IMR-90 (cell line): ENCODE data around the gene MMP23B. TPM values are rescaled to one million over a fixed set of nuclear protein-coding genes. Genes with fewer than 3 reads are reported as not detected.

Source experiments
- ATAC-seq: fragments of 200-7000 bp; cut with Tn5 transposase; 2 replicates; pipeline ENCODE4 v1.9.1; 2020; ENCODE audit warnings: low read depth, mild to moderate bottlenecking, moderate library complexity
- BruUV-seq: library from RNA; stranded (reverse); fragments of 400-500 nt; replicated peaks from 2 replicates; lab custom pipeline; 2021; lab: Mats Ljungman, UMichigan
- CTCF ChIA-PET: fragments of 300-600 bp; formaldehyde crosslinking; extraction: SDS; loops from one replicate; lab custom pipeline; 2021; ENCODE audit warnings: antibody characterized with exemption; lab: Yijun Ruan, JAX
- POLR2A ChIA-PET: fragments of 300-600 bp; sonication (Branson Sonifier 250); formaldehyde crosslinking; loops from one replicate; lab custom pipeline; 2022; ENCODE audit warnings: antibody characterized with exemption; ENCODE audit not compliant: unreplicated experiment; lab: Charles Lee
- DNase-seq: peaks from one replicate; pipeline ENCODE4 v3.0.0; 2013
- H2AFZ ChIP-seq: replicated peaks from 2 replicates; pipeline ENCODE3; 2013; ENCODE audit warnings: low read length, mild to moderate bottlenecking; ENCODE audit not compliant: poor library complexity
- H2AK5ac ChIP-seq: 2 replicates; pipeline ENCODE4 v1.6.1; 2013; ENCODE audit warnings: low read depth, low read length, inconsistent platforms
- H2AK9ac ChIP-seq: replicated peaks from 2 replicates; pipeline ENCODE3; 2013; ENCODE audit warnings: mild to moderate bottlenecking, low read depth, low read length, moderate library complexity; ENCODE audit not compliant: poor library complexity
- H2BK120ac ChIP-seq: 2 replicates; pipeline ENCODE4 v1.6.1; 2013; ENCODE audit warnings: low read depth, low read length, inconsistent platforms
- H2BK15ac ChIP-seq: 3 replicates; pipeline ENCODE4 v1.6.1; 2013; ENCODE audit warnings: low read depth, low read length, inconsistent platforms
- H2BK20ac ChIP-seq: 2 replicates; pipeline ENCODE4 v1.6.1; 2013; ENCODE audit warnings: low read depth, mild to moderate bottlenecking, inconsistent platforms, low read length, moderate library complexity
- H2BK5ac ChIP-seq: 2 replicates; pipeline ENCODE4 v1.6.1; 2013; ENCODE audit warnings: mild to moderate bottlenecking, low read depth, low read length, inconsistent platforms; ENCODE audit not compliant: poor library complexity, severe bottlenecking
- H3K14ac ChIP-seq: replicated peaks from 2 replicates; pipeline ENCODE4 v1.6.1; 2013; ENCODE audit warnings: low read depth, low read length, inconsistent platforms
- H3K18ac ChIP-seq: 2 replicates; pipeline ENCODE4 v1.6.1; 2013; ENCODE audit warnings: low read depth, low read length, control low read depth
- H3K23ac ChIP-seq: 2 replicates; pipeline ENCODE4 v1.6.1; 2013; ENCODE audit warnings: low read depth, low read length, inconsistent platforms
- H3K27ac ChIP-seq: 2 replicates; pipeline ENCODE4 v1.5.1; 2013; ENCODE audit warnings: mild to moderate bottlenecking, control low read depth, low read length; ENCODE audit not compliant: insufficient read depth
- H3K27me3 ChIP-seq: 2 replicates; pipeline ENCODE4 v1.6.1; 2013; ENCODE audit warnings: low read length; ENCODE audit not compliant: control insufficient read depth, insufficient read depth
- H3K36me3 ChIP-seq: 2 replicates; pipeline ENCODE4 v1.6.1; 2013; ENCODE audit warnings: low read length, mixed read lengths; ENCODE audit not compliant: control insufficient read depth, insufficient read depth
- H3K4ac ChIP-seq: 2 replicates; pipeline ENCODE4 v1.6.1; 2013; ENCODE audit warnings: low read depth, low read length, inconsistent platforms
- H3K4me1 ChIP-seq: 2 replicates; pipeline ENCODE4 v1.6.1; 2013; ENCODE audit warnings: low read length, mixed read lengths; ENCODE audit not compliant: control insufficient read depth, insufficient read depth
- H3K4me2 ChIP-seq: 2 replicates; pipeline ENCODE4 v1.6.1; 2013; ENCODE audit warnings: low read depth, mild to moderate bottlenecking, control low read depth, low read length, moderate library complexity
- H3K4me3 ChIP-seq: 2 replicates; pipeline ENCODE4 v1.5.1; 2013; ENCODE audit warnings: low read depth, mild to moderate bottlenecking, control low read depth, low read length, moderate library complexity; ENCODE audit not compliant: insufficient read depth
- H3K56ac ChIP-seq: 2 replicates; pipeline ENCODE4 v1.6.1; 2013; ENCODE audit warnings: low read length, inconsistent platforms; ENCODE audit not compliant: insufficient read depth; ENCODE audit errors: extremely low read depth
- H3K79me1 ChIP-seq, 2 experiments: 2 replicates each; pipeline ENCODE4 v1.6.1; 2013; ENCODE audit warnings: low read length in 2 of 2, inconsistent platforms in 1 of 2, low read depth in 1 of 2
- H3K9ac ChIP-seq: 2 replicates; pipeline ENCODE4 v1.6.1; 2013; ENCODE audit warnings: low read depth, low read length, control low read depth
- H3K9me1 ChIP-seq: 2 replicates; pipeline ENCODE4 v1.6.1; 2013; ENCODE audit warnings: low read length, inconsistent platforms; ENCODE audit not compliant: insufficient read depth
- H3K9me3 ChIP-seq: 2 replicates; pipeline ENCODE4 v1.6.1; 2013; ENCODE audit warnings: low read length; ENCODE audit not compliant: control insufficient read depth, insufficient read depth
- H4K20me1 ChIP-seq: 2 replicates; pipeline ENCODE4 v1.6.1; 2013; ENCODE audit warnings: low read length, inconsistent platforms; ENCODE audit not compliant: insufficient read depth
- H4K5ac ChIP-seq: 2 replicates; pipeline ENCODE4 v1.6.1; 2013; ENCODE audit warnings: mild to moderate bottlenecking, low read depth, low read length, control low read depth
- H4K8ac ChIP-seq, 2 experiments: 2 replicates each; pipeline ENCODE4 v1.6.1; 2013; ENCODE audit warnings: low read depth in 2 of 2, low read length in 2 of 2, control low read depth in 1 of 2, inconsistent platforms in 1 of 2
- H4K91ac ChIP-seq: 2 replicates; pipeline ENCODE4 v1.6.1; 2013; ENCODE audit warnings: low read depth, low read length, inconsistent platforms; ENCODE audit not compliant: insufficient read depth
- MXI1 ChIP-seq: IDR thresholded peaks from 2 replicates; pipeline ENCODE4 v1.6.1; 2012; ENCODE audit warnings: low read depth, mild to moderate bottlenecking, low read length, moderate library complexity, borderline replicate concordance
- WGBS, 2 experiments: methylation state at CpG; one replicate each; pipeline versions ENCODE4 v1.1.5 to v1.1.7; 2013; ENCODE audit warnings: missing lambda C conversion rate in 2 of 2; ENCODE audit not compliant: insufficient read length in 1 of 2; ENCODE audit errors: extremely low coverage in 2 of 2; 5-methylcytosine and 5-hydroxymethylcytosine counted together
- dilution Hi-C: fragments of 300-500 bp; cut with HindIII; formaldehyde crosslinking; loops from one replicate; pipeline ENCODE4 v1.14.3; 2018; ENCODE audit warnings: low sequenced_read_pairs; ENCODE audit not compliant: unreplicated experiment
- in situ Hi-C: fragments of 300-500 bp; cut with MboI; formaldehyde crosslinking; loops from 3 replicates; pipeline ENCODE4 v1.14.3; 2019; ENCODE audit warnings: low sequenced_read_pairs, inconsistent platforms, mixed read lengths
- intact Hi-C: fragments of 100-400 bp; cut with micrococcal nuclease; formaldehyde crosslinking; loops from 2 replicates; pipeline ENCODE4 v1.10.0; 2022
- polyA plus RNA-seq, 3 experiments: library from polyadenylated mRNA; depleted of rRNA; stranded (reverse); fragments of >200 nt; gene quantifications; 2 replicates each; pipeline ENCODE4 v1.2.3, GENCODE V29; 2012; ENCODE audit warnings: low replicate concordance in 1 of 3
- total RNA-seq: library from RNA; depleted of rRNA; stranded (reverse); fragments of >200 nt; gene quantifications from 2 replicates; pipeline ENCODE4 v1.2.3, GENCODE V29; 2012
- TF ChIP-seq, protein P1 (sequence below): fragments of 150-350 bp; IDR thresholded peaks from 2 replicates; pipeline ENCODE4 v1.6.1; 2017; ENCODE audit warnings: mild to moderate bottlenecking, antibody characterized with exemption, low read length, low read depth

Gene MMP23B
- total and polyA plus RNA-seq, 2 of the 4 experiments (the other 2 are of a cell fraction) = 1.1 to 5.4 TPM

GRCh38 chr1:1666526-1666925, 34.6 kb downstream of the MMP23B start:
- Histone ChIP-seq H3K18ac (no peak overlapping the region), H3K36me3 (peaks cover 48% of the 10 kb centered on the region), H3K56ac (no peak overlapping the region), H3K27ac (no peak overlapping the region), H2AFZ (no peak overlapping the region), H2BK5ac (no peak overlapping the region), H3K4ac (no peak overlapping the region), H3K14ac (no peak overlapping the region), H3K23ac (no peak overlapping the region), H4K20me1 (no peaks in the 10 kb centered on the region), H3K79me1 (peaks cover 4 to 11% of the 10 kb centered on the region in 2 experiments; a peak in 1 of 4 replicates), H4K5ac (no peak overlapping the region), H3K27me3 (no peaks in the 10 kb centered on the region), H2BK15ac (no peak overlapping the region), H2BK120ac (no peak overlapping the region), H3K4me3 (no peak overlapping the region), H3K4me2 (no peak overlapping the region), H2AK5ac (no peak overlapping the region), H3K9me3 (no peaks in the 10 kb centered on the region), H3K9ac (no peak overlapping the region), H4K91ac (no peak overlapping the region), H2AK9ac (no peak overlapping the region), H3K9me1 (no peaks in the 10 kb centered on the region; the same call in 1 of the 2 replicates), H4K8ac (no peak overlapping the region), H2BK20ac (no peak overlapping the region), H3K4me1 (peaks cover 6% of the 10 kb centered on the region)
- in situ Hi-C loops = no loop called here
- no peak for TF ChIP-seq MXI1
- TF ChIP-seq, protein P1, sequence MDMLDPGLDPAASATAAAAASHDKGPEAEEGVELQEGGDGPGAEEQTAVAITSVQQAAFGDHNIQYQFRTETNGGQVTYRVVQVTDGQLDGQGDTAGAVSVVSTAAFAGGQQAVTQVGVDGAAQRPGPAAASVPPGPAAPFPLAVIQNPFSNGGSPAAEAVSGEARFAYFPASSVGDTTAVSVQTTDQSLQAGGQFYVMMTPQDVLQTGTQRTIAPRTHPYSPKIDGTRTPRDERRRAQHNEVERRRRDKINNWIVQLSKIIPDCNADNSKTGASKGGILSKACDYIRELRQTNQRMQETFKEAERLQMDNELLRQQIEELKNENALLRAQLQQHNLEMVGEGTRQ = no peak
- CTCF ChIA-PET = interaction anchor here (0.5 kb wide), 1 partner anchor 110 kb away, joined by 6 read pairs; no protein-coding TSS in a partner anchor
- no peak for DNase-seq
- POLR2A ChIA-PET = no interaction called here
- 98% methylated on average over 10 of the region's 15 CpGs; no CpG with 5 or more reads in 1 of the 2 experiments for WGBS, 2 experiments
- ATAC-seq = no peak
- intact Hi-C loops = no loop called here
- no TSS peak for BruUV-seq
- dilution Hi-C loops = no loop called here
